ENCODE data around the gene CSAD.
A peak's percentile ranks its signal among the peaks of the same experiment; 100 is the strongest.

The CSAD gene

GRCh38 chr12:53197011-53197640 is 16.4 kb upstream of the CSAD start:
- no peak overlapping the region for H3K27ac ChIP-seq (ENCODE audit: low read length)
- H3K27me3 ChIP-seq (ENCODE audit: control insufficient read depth in 1 of 2, insufficient read depth in 2 of 2, low read length in 2 of 2): no peaks in the 10 kb centered on the region
- H3K9me3 ChIP-seq (ENCODE audit: control insufficient read depth in 2 of 2, low read length in 2 of 2): no peaks in the 10 kb centered on the region
- H3K9ac ChIP-seq (ENCODE audit: low read length in 2 of 2): no peak overlapping the region
- H3K36me3 ChIP-seq (ENCODE audit: control insufficient read depth in 2 of 2, insufficient read depth in 2 of 2, low read length in 2 of 2): no peaks in the 10 kb centered on the region
- H3K4me1 ChIP-seq (ENCODE audit: control insufficient read depth, insufficient read depth, low read length): peaks cover 15% of the 10 kb centered on the region
- peak overlapping the region in 1 of 2 donors; percentile 65 for H3K4me3 ChIP-seq (ENCODE audit: low read length in 2 of 2)

- H3K4me1 ChIP-seq (ENCODE audit: control insufficient read depth, insufficient read depth, low read length): peaks cover 15% of the 10 kb centered on the region
- H3K27me3 ChIP-seq (ENCODE audit: control insufficient read depth in 1 of 2, insufficient read depth in 2 of 2, low read length in 2 of 2): no peaks in the 10 kb centered on the region
- no peak overlapping the region for H3K27ac ChIP-seq (ENCODE audit: low read length)
- H3K36me3 ChIP-seq (ENCODE audit: control insufficient read depth in 2 of 2, insufficient read depth in 2 of 2, low read length in 2 of 2): no peaks in the 10 kb centered on the region
- H3K4me3 ChIP-seq (ENCODE audit: low read length in 2 of 2): no peak overlapping the region
- H3K9me3 ChIP-seq (ENCODE audit: control insufficient read depth in 2 of 2, low read length in 2 of 2): no peaks in the 10 kb centered on the region
- H3K9ac ChIP-seq (ENCODE audit: low read length in 2 of 2): no peak overlapping the region
These were observed 15.8 kb upstream of the CSAD start for GRCh38 chr12:53196486-53196885.

GRCh38 chr12:53195516-53196420 is 15.0 kb upstream of the CSAD start:
- Histone ChIP-seq H3K36me3 (ENCODE audit: control insufficient read depth in 2 of 2, insufficient read depth in 2 of 2, low read length in 2 of 2) (peaks cover 0 to 5% of the 10 kb centered on the region in 2 donors), H3K4me3 (ENCODE audit: low read length in 2 of 2) (no peak overlapping the region), H3K27ac (ENCODE audit: low read length) (no peak overlapping the region), H3K9me3 (ENCODE audit: control insufficient read depth in 2 of 2, low read length in 2 of 2) (no peaks in the 10 kb centered on the region), H3K27me3 (ENCODE audit: control insufficient read depth in 1 of 2, insufficient read depth in 2 of 2, low read length in 2 of 2) (no peaks in the 10 kb centered on the region), H3K4me1 (ENCODE audit: control insufficient read depth, insufficient read depth, low read length) (peaks cover 12% of the 10 kb centered on the region), H3K9ac (ENCODE audit: low read length in 2 of 2) (peak overlapping the region in 1 of 2 donors; percentile 42)

- no peak overlapping the region for H3K27ac ChIP-seq (ENCODE audit: low read length)
- no peaks in the 10 kb centered on the region for H3K9me3 ChIP-seq (ENCODE audit: control insufficient read depth in 2 of 2, low read length in 2 of 2)
- H3K9ac ChIP-seq (ENCODE audit: low read length in 2 of 2): peak overlapping the region in 1 of 2 donors; percentile 42
- no peak overlapping the region for H3K4me3 ChIP-seq (ENCODE audit: low read length in 2 of 2)
- peaks cover 0 to 5% of the 10 kb centered on the region in 2 donors for H3K36me3 ChIP-seq (ENCODE audit: control insufficient read depth in 2 of 2, insufficient read depth in 2 of 2, low read length in 2 of 2)
- no peaks in the 10 kb centered on the region for H3K27me3 ChIP-seq (ENCODE audit: control insufficient read depth in 1 of 2, insufficient read depth in 2 of 2, low read length in 2 of 2)
- peaks cover 17% of the 10 kb centered on the region for H3K4me1 ChIP-seq (ENCODE audit: control insufficient read depth, insufficient read depth, low read length)
These were observed 14.2 kb upstream of the CSAD start for GRCh38 chr12:53194973-53195372.

- Histone ChIP-seq H3K9me3 (ENCODE audit: control insufficient read depth in 2 of 2, low read length in 2 of 2) (no peaks in the 10 kb centered on the region), H3K27me3 (ENCODE audit: control insufficient read depth in 1 of 2, insufficient read depth in 2 of 2, low read length in 2 of 2) (no peaks in the 10 kb centered on the region), H3K36me3 (ENCODE audit: control insufficient read depth in 2 of 2, insufficient read depth in 2 of 2, low read length in 2 of 2) (peaks cover 0 to 5% of the 10 kb centered on the region in 2 donors), H3K4me1 (ENCODE audit: control insufficient read depth, insufficient read depth, low read length) (peaks cover 17% of the 10 kb centered on the region), H3K9ac (ENCODE audit: low read length in 2 of 2) (peak overlapping the region in 1 of 2 donors; percentile 36), H3K27ac (ENCODE audit: low read length) (no peak overlapping the region), H3K4me3 (ENCODE audit: low read length in 2 of 2) (no peak overlapping the region)
These were observed 13.4 kb upstream of the CSAD start for GRCh38 chr12:53193985-53194716.

GRCh38 chr12:53193040-53193439 is 12.3 kb upstream of the CSAD start:
- peaks cover 16% of the 10 kb centered on the region for H3K4me1 ChIP-seq (ENCODE audit: control insufficient read depth, insufficient read depth, low read length)
- no peaks in the 10 kb centered on the region for H3K27me3 ChIP-seq (ENCODE audit: control insufficient read depth in 1 of 2, insufficient read depth in 2 of 2, low read length in 2 of 2)
- no peaks in the 10 kb centered on the region for H3K9me3 ChIP-seq (ENCODE audit: control insufficient read depth in 2 of 2, low read length in 2 of 2)
- no peak overlapping the region for H3K9ac ChIP-seq (ENCODE audit: low read length in 2 of 2)
- no peak overlapping the region for H3K27ac ChIP-seq (ENCODE audit: low read length)
- peaks cover 3 to 13% of the 10 kb centered on the region in 2 donors for H3K36me3 ChIP-seq (ENCODE audit: control insufficient read depth in 2 of 2, insufficient read depth in 2 of 2, low read length in 2 of 2)
- H3K4me3 ChIP-seq (ENCODE audit: low read length in 2 of 2): no peak overlapping the region

GRCh38 chr12:53192531-53193021 is 11.9 kb upstream of the CSAD start:
- Histone ChIP-seq H3K27ac (ENCODE audit: low read length) (no peak overlapping the region), H3K9ac (ENCODE audit: low read length in 2 of 2) (no peak overlapping the region)

GRCh38 chr12:53191885-53192530 is 11.3 kb upstream of the CSAD start:
- H3K9me3 ChIP-seq (ENCODE audit: control insufficient read depth in 2 of 2, low read length in 2 of 2): no peaks in the 10 kb centered on the region
- peaks cover 12 to 22% of the 10 kb centered on the region in 2 donors for H3K36me3 ChIP-seq (ENCODE audit: control insufficient read depth in 2 of 2, insufficient read depth in 2 of 2, low read length in 2 of 2)
- peaks cover 6% of the 10 kb centered on the region for H3K4me1 ChIP-seq (ENCODE audit: control insufficient read depth, insufficient read depth, low read length)
- no peak overlapping the region for H3K9ac ChIP-seq (ENCODE audit: low read length in 2 of 2)
- H3K4me3 ChIP-seq (ENCODE audit: low read length in 2 of 2): no peak overlapping the region
- no peaks in the 10 kb centered on the region for H3K27me3 ChIP-seq (ENCODE audit: control insufficient read depth in 1 of 2, insufficient read depth in 2 of 2, low read length in 2 of 2)
- no peak overlapping the region for H3K27ac ChIP-seq (ENCODE audit: low read length)

More at GRCh38 chr12:53192531-53193021, 11.9 kb upstream of the CSAD start:
- Histone ChIP-seq H3K27me3 (ENCODE audit: control insufficient read depth in 1 of 2, insufficient read depth in 2 of 2, low read length in 2 of 2) (no peaks in the 10 kb centered on the region), H3K4me3 (ENCODE audit: low read length in 2 of 2) (no peak overlapping the region), H3K4me1 (ENCODE audit: control insufficient read depth, insufficient read depth, low read length) (peaks cover 11% of the 10 kb centered on the region), H3K36me3 (ENCODE audit: control insufficient read depth in 2 of 2, insufficient read depth in 2 of 2, low read length in 2 of 2) (peaks cover 6 to 16% of the 10 kb centered on the region in 2 donors), H3K9me3 (ENCODE audit: control insufficient read depth in 2 of 2, low read length in 2 of 2) (no peaks in the 10 kb centered on the region)

GRCh38 chr12:53191096-53191884 is 10.6 kb upstream of the CSAD start:
- peaks cover 19 to 29% of the 10 kb centered on the region in 2 donors for H3K36me3 ChIP-seq (ENCODE audit: control insufficient read depth in 2 of 2, insufficient read depth in 2 of 2, low read length in 2 of 2)
- H3K9ac ChIP-seq (ENCODE audit: low read length in 2 of 2): peak overlapping the region in 1 of 2 donors; percentile 21
- no peak overlapping the region for H3K4me3 ChIP-seq (ENCODE audit: low read length in 2 of 2)
- peaks cover 6% of the 10 kb centered on the region for H3K4me1 ChIP-seq (ENCODE audit: control insufficient read depth, insufficient read depth, low read length)
- no peaks in the 10 kb centered on the region for H3K27me3 ChIP-seq (ENCODE audit: control insufficient read depth in 1 of 2, insufficient read depth in 2 of 2, low read length in 2 of 2)
- H3K9me3 ChIP-seq (ENCODE audit: control insufficient read depth in 2 of 2, low read length in 2 of 2): no peaks in the 10 kb centered on the region
- H3K27ac ChIP-seq (ENCODE audit: low read length): no peak overlapping the region

Measured in stomach smooth muscle (tissue), 2 donors.